ENCODE data around the gene TOP2A.
"Not testable (repeated sequence)": the region's sequence is repeated elsewhere in the genome, so short reads cannot be mapped to it uniquely, and the experiment has no call there.

The TOP2A gene

GRCh38 chr17:40375786-40376185, 41.9 kb downstream of the TOP2A start:
- ATAC-seq = not testable (repeated sequence)

- no peak for ATAC-seq
Observed at GRCh38 chr17:40374821-40375498, 42.7 kb downstream of the TOP2A start.

- no peak for ATAC-seq
Observed at GRCh38 chr17:40373999-40374398, 43.7 kb downstream of the TOP2A start.

- ATAC-seq = peak; percentile 72 to 87
Observed at GRCh38 chr17:40373324-40373723, 44.4 kb downstream of the TOP2A start.

GRCh38 chr17:40372644-40373043, 45.1 kb downstream of the TOP2A start:
- not testable (repeated sequence) for ATAC-seq

- ATAC-seq = no peak
Observed at GRCh38 chr17:40372031-40372430, 45.7 kb downstream of the TOP2A start.

- peak; percentile 60 to 69 for ATAC-seq
Observed at GRCh38 chr17:40371261-40371929, 46.3 kb downstream of the TOP2A start.

- ATAC-seq = no peak
Observed at GRCh38 chr17:40369923-40370322, 47.8 kb downstream of the TOP2A start.

GRCh38 chr17:40367728-40368127, 50.0 kb downstream of the TOP2A start:
- ATAC-seq = not testable (repeated sequence)

GRCh38 chr17:40366861-40367518, 50.7 kb downstream of the TOP2A start:
- no peak for ATAC-seq

GRCh38 chr17:40366076-40366860, 51.4 kb downstream of the TOP2A start:
- ATAC-seq = no peak

- no peak for ATAC-seq
Observed at GRCh38 chr17:40364906-40365305, 52.8 kb downstream of the TOP2A start.

GRCh38 chr17:40364121-40364861, 53.4 kb downstream of the TOP2A start, which contains the start of gene GJD3:
TSS of gene GJD3 (minus strand) at chr17:40364737. CDS start at chr17:40363815, 922 bp downstream.
- no peak for ATAC-seq

GRCh38 chr17:40363111-40363827, 54.4 kb downstream of the TOP2A start:
- peak; percentile 33 to 44 for ATAC-seq

- ATAC-seq = peak; percentile 89 to 90
Observed at GRCh38 chr17:40362696-40363110, 55.0 kb downstream of the TOP2A start.

GRCh38 chr17:40361925-40362695, 55.6 kb downstream of the TOP2A start:
- ATAC-seq = peak in 1 of 2 donors; percentile 6

- no peak for ATAC-seq
Observed at GRCh38 chr17:40361063-40361924, 56.4 kb downstream of the TOP2A start.

GRCh38 chr17:40360091-40360490, 57.6 kb downstream of the TOP2A start:
- ATAC-seq = no peak

- peak; percentile 51 to 57 for ATAC-seq
Observed at GRCh38 chr17:40358323-40359038, 59.2 kb downstream of the TOP2A start.
